IPS-NIHi7 (cell line): Measurements from ENCODE around the gene RAP1GAP2.

Source experiments
- DNase-seq: peaks from one replicate; pipeline ENCODE4 v3.0.0; 2012; ENCODE audit warnings: mixed read lengths; ENCODE audit errors: extremely low spot score

The RAP1GAP2 gene

GRCh38 chr17:2911035-2911754 is 115.0 kb downstream of the RAP1GAP2 start:
- DNase-seq: no peak

- DNase-seq: no peak
Observed at GRCh38 chr17:2911755-2912111, 115.5 kb downstream of the RAP1GAP2 start.

GRCh38 chr17:2912754-2913153 is 116.5 kb downstream of the RAP1GAP2 start:
- no peak for DNase-seq

GRCh38 chr17:2916461-2916860 is 120.2 kb downstream of the RAP1GAP2 start:
- DNase-seq: no peak

- no peak for DNase-seq
Observed at GRCh38 chr17:2921443-2921842, 125.2 kb downstream of the RAP1GAP2 start.

GRCh38 chr17:2924211-2924610 is 128.0 kb downstream of the RAP1GAP2 start:
- DNase-seq: no peak

GRCh38 chr17:2925011-2925410 is 128.8 kb downstream of the RAP1GAP2 start:
- no peak for DNase-seq

- no peak for DNase-seq
Observed at GRCh38 chr17:2926019-2926650, 129.9 kb downstream of the RAP1GAP2 start.

- no peak for DNase-seq
Observed at GRCh38 chr17:2928294-2928890, 132.2 kb downstream of the RAP1GAP2 start.

- DNase-seq: peak; percentile 91
Observed at GRCh38 chr17:2929881-2930533, 133.8 kb downstream of the RAP1GAP2 start.

- no peak for DNase-seq
Observed at GRCh38 chr17:2931876-2932275, 135.6 kb downstream of the RAP1GAP2 start.

- DNase-seq: no peak
Observed at GRCh38 chr17:2932946-2933345, 136.7 kb downstream of the RAP1GAP2 start.

- DNase-seq: no peak
Observed at GRCh38 chr17:2933606-2934005, 137.4 kb downstream of the RAP1GAP2 start.

GRCh38 chr17:2935632-2936031 is 139.4 kb downstream of the RAP1GAP2 start:
- DNase-seq: no peak

GRCh38 chr17:2936351-2936750 is 140.1 kb downstream of the RAP1GAP2 start:
- no peak for DNase-seq

GRCh38 chr17:2936771-2937321 is 140.6 kb downstream of the RAP1GAP2 start:
- DNase-seq: no peak

- no peak for DNase-seq
Observed at GRCh38 chr17:2937331-2938003, 141.2 kb downstream of the RAP1GAP2 start.

- no peak for DNase-seq
Observed at GRCh38 chr17:2939714-2940351, 143.6 kb downstream of the RAP1GAP2 start.

GRCh38 chr17:2940352-2940751 is 144.1 kb downstream of the RAP1GAP2 start:
- peak; percentile 61 for DNase-seq

GRCh38 chr17:2943981-2944380 is 147.7 kb downstream of the RAP1GAP2 start:
- no peak for DNase-seq

- no peak for DNase-seq
Observed at GRCh38 chr17:2945299-2945698, 149.1 kb downstream of the RAP1GAP2 start.
